ENCODE measurements around the gene SETD2.
A peak's percentile ranks its signal among the peaks of the same experiment; 100 is the strongest.

SETD2 gene

GRCh38 chr3:47002171-47003055, 161.5 kb downstream of the SETD2 start:
- DNase-seq (ENCODE audit: low spot score) = no peak
- CTCF ChIA-PET = no interaction called here
- POLR2A ChIA-PET (ENCODE audit: low non-redundant PET) = no interaction called here
- TF ChIP-seq CTCF (conservative IDR thresholded peaks at IDR 0.05; ENCODE audit: low read depth) = no peak
- H3K27ac ChIP-seq = no peak overlapping the region

GRCh38 chr3:47001731-47002170, 162.2 kb downstream of the SETD2 start:
- TF ChIP-seq CTCF (conservative IDR thresholded peaks at IDR 0.05; ENCODE audit: low read depth) = no peak
- CTCF ChIA-PET = no interaction called here
- no peak for DNase-seq (ENCODE audit: low spot score)
- POLR2A ChIA-PET (ENCODE audit: low non-redundant PET) = no interaction called here
- H3K27ac ChIP-seq = no peak overlapping the region

- POLR2A ChIA-PET (ENCODE audit: low non-redundant PET) = no interaction called here
- TF ChIP-seq CTCF (conservative IDR thresholded peaks at IDR 0.05; ENCODE audit: low read depth) = no peak
- DNase-seq (ENCODE audit: low spot score) = no peak
- H3K27ac ChIP-seq = 0 out of 2 replicates have a peak overlapping the region, but pooled peaks have one; percentile 7
- CTCF ChIA-PET = no interaction called here
Measured at GRCh38 chr3:47000922-47001730, 162.8 kb downstream of the SETD2 start.

GRCh38 chr3:47000198-47000815, 163.6 kb downstream of the SETD2 start:
- DNase-seq (ENCODE audit: low spot score) = no peak
- ChIA-PET CTCF (interaction anchor here (0.6 kb wide), 1 partner anchor 100 kb away, joined by 7 read pairs; no protein-coding TSS in a partner anchor), POLR2A (ENCODE audit: low non-redundant PET) (no interaction called here)
- 0 out of 2 replicates have a peak overlapping the region, but pooled peaks have one; percentile 7 for H3K27ac ChIP-seq
- no peak for TF ChIP-seq CTCF (conservative IDR thresholded peaks at IDR 0.05; ENCODE audit: low read depth)

GRCh38 chr3:46999516-47000197, 164.3 kb downstream of the SETD2 start:
- no peak for DNase-seq (ENCODE audit: low spot score)
- ChIA-PET CTCF (no interaction called here), POLR2A (ENCODE audit: low non-redundant PET) (no interaction called here)
- TF ChIP-seq CTCF (conservative IDR thresholded peaks at IDR 0.05; ENCODE audit: low read depth) = no peak
- H3K27ac ChIP-seq = 0 out of 2 replicates have a peak overlapping the region, but pooled peaks have one; percentile 7
